ENCODE measurements around the gene MCRIP1.

Gene MCRIP1

GRCh38 chr17:81821603-81822311 is 11.3 kb downstream of the MCRIP1 start:
- peak in 1 of 3 donors; percentile 10 for DNase-seq (ENCODE audit: low read depth in 2 of 3, low spot score in 1 of 3)

GRCh38 chr17:81821147-81821546 is 11.9 kb downstream of the MCRIP1 start:
- DNase-seq (ENCODE audit: low read depth in 2 of 3, low spot score in 1 of 3), result no peak

GRCh38 chr17:81819708-81820107 is 13.4 kb downstream of the MCRIP1 start:
- no peak for DNase-seq (ENCODE audit: low read depth in 2 of 3, low spot score in 1 of 3)

- DNase-seq (ENCODE audit: low read depth in 2 of 3, low spot score in 1 of 3), result no peak
Measured at GRCh38 chr17:81817758-81818147, 15.3 kb downstream of the MCRIP1 start.

GRCh38 chr17:81815646-81815986 is 17.5 kb downstream of the MCRIP1 start:
- no peak for DNase-seq (ENCODE audit: low read depth in 2 of 3, low spot score in 1 of 3)

- DNase-seq (ENCODE audit: low read depth in 2 of 3, low spot score in 1 of 3), result no peak
Measured at GRCh38 chr17:81814748-81815645, 18.1 kb downstream of the MCRIP1 start.

GRCh38 chr17:81813861-81814683 is 19.0 kb downstream of the MCRIP1 start:
- DNase-seq (ENCODE audit: low read depth in 2 of 3, low spot score in 1 of 3), result no peak

GRCh38 chr17:81813371-81813684 is 19.8 kb downstream of the MCRIP1 start:
- no peak for DNase-seq (ENCODE audit: low read depth in 2 of 3, low spot score in 1 of 3)

GRCh38 chr17:81812571-81813370 is 20.3 kb downstream of the MCRIP1 start:
- DNase-seq (ENCODE audit: low read depth in 2 of 3, low spot score in 1 of 3), result no peak

GRCh38 chr17:81811705-81812570 is 21.2 kb downstream of the MCRIP1 start:
- DNase-seq (ENCODE audit: low read depth in 2 of 3, low spot score in 1 of 3), result no peak

- DNase-seq (ENCODE audit: low read depth in 2 of 3, low spot score in 1 of 3), result no peak
Measured at GRCh38 chr17:81810892-81811704, 22.0 kb downstream of the MCRIP1 start.

- DNase-seq (ENCODE audit: low read depth in 2 of 3, low spot score in 1 of 3), result no peak
Measured at GRCh38 chr17:81810476-81810875, 22.6 kb downstream of the MCRIP1 start.

GRCh38 chr17:81809556-81809998 is 23.5 kb downstream of the MCRIP1 start:
- no peak for DNase-seq (ENCODE audit: low read depth in 2 of 3, low spot score in 1 of 3)

GRCh38 chr17:81808778-81809555 is 24.1 kb downstream of the MCRIP1 start:
- DNase-seq (ENCODE audit: low read depth in 2 of 3, low spot score in 1 of 3), result no peak

- no peak for DNase-seq (ENCODE audit: low read depth in 2 of 3, low spot score in 1 of 3)
Measured at GRCh38 chr17:81807839-81808238, 25.3 kb downstream of the MCRIP1 start.

GRCh38 chr17:81807210-81807719 is 25.8 kb downstream of the MCRIP1 start:
- no peak for DNase-seq (ENCODE audit: low read depth in 2 of 3, low spot score in 1 of 3)

GRCh38 chr17:81806461-81807209 is 26.5 kb downstream of the MCRIP1 start:
- DNase-seq (ENCODE audit: low read depth in 2 of 3, low spot score in 1 of 3), result no peak

Data from stimulated activated CD4-positive, alpha-beta T cell treated with anti-CD3 and anti-CD28 coated beads, Interleukin-12 subunit alpha, Interleukin-12 subunit beta, amount 100 ng/mL, for 48 hours (primary cell).